ENCODE measurements around the gene HNRNPD.
"Not testable (repeated sequence)": the region's sequence is repeated elsewhere in the genome, so short reads cannot be mapped to it uniquely, and the experiment has no call there.

HNRNPD gene

GRCh38 chr4:82372517-82373485 is 990 bp downstream of the HNRNPD start:
- DNase-seq = peak; percentile 78

- DNase-seq = no peak
Measured at GRCh38 chr4:82371497-82371896, 2.3 kb downstream of the HNRNPD start.

- no peak for DNase-seq
Measured at GRCh38 chr4:82367438-82368097, 6.2 kb downstream of the HNRNPD start.

GRCh38 chr4:82366431-82366830 is 7.4 kb downstream of the HNRNPD start:
- DNase-seq = not testable (repeated sequence)

- no peak for DNase-seq
Measured at GRCh38 chr4:82363896-82364487, 9.8 kb downstream of the HNRNPD start.

- no peak for DNase-seq
Measured at GRCh38 chr4:82362565-82362964, 11.2 kb downstream of the HNRNPD start.

- DNase-seq = no peak
Measured at GRCh38 chr4:82360298-82361177, 13.3 kb downstream of the HNRNPD start.

- DNase-seq = no peak
Measured at GRCh38 chr4:82358847-82359246, 14.9 kb downstream of the HNRNPD start.

- DNase-seq = no peak
Measured at GRCh38 chr4:82357640-82358039, 16.2 kb downstream of the HNRNPD start.

GRCh38 chr4:82354788-82355187 is 19.0 kb downstream of the HNRNPD start:
- DNase-seq = no peak

GRCh38 chr4:82352825-82353366 is 20.9 kb downstream of the HNRNPD start:
- DNase-seq = no peak

- DNase-seq = no peak
Measured at GRCh38 chr4:82352118-82352824, 21.5 kb downstream of the HNRNPD start.

GRCh38 chr4:82346126-82346525 is 27.7 kb downstream of the HNRNPD start:
- DNase-seq = no peak

- no peak for DNase-seq
Measured at GRCh38 chr4:82335043-82335442, 38.7 kb downstream of the HNRNPD start.

GRCh38 chr4:82333641-82334040 is 40.1 kb downstream of the HNRNPD start:
- DNase-seq = not testable (repeated sequence)

GRCh38 chr4:82331814-82332213 is 42.0 kb downstream of the HNRNPD start:
- no peak for DNase-seq

GRCh38 chr4:82320351-82320750 is 53.4 kb downstream of the HNRNPD start:
- DNase-seq = no peak

GRCh38 chr4:82303063-82303462 is 70.7 kb downstream of the HNRNPD start:
- DNase-seq = not testable (repeated sequence)
